Nephron (organoid): Measurements from ENCODE around the gene IFI16.
"Not testable (repeated sequence)": the region's sequence is repeated elsewhere in the genome, so short reads cannot be mapped to it uniquely, and the experiment has no call there.

ENCODE experiments used
- H3K27ac Mint-ChIP-seq, 3 experiments: 2 replicates each; pipeline ENCODE4 v1.8.0; 2020; ENCODE audit warnings: mixed read lengths in 3 of 3, mild to moderate bottlenecking in 2 of 3, moderate library complexity in 1 of 3
- H3K27me3 Mint-ChIP-seq: 2 replicates; pipeline ENCODE4 v1.8.0; 2021; ENCODE audit warnings: low read depth, mild to moderate bottlenecking, moderate library complexity, mixed read lengths
- H3K36me3 Mint-ChIP-seq: 2 replicates; pipeline ENCODE4 v1.8.0; 2020; ENCODE audit warnings: low read depth, mixed read lengths
- H3K4me1 Mint-ChIP-seq: 2 replicates; pipeline ENCODE4 v1.8.0; 2020; ENCODE audit warnings: mixed read lengths
- H3K4me3 Mint-ChIP-seq, 3 experiments: 2 replicates each; pipeline ENCODE4 v1.8.0; 2020; ENCODE audit warnings: mild to moderate bottlenecking in 3 of 3, mixed read lengths in 3 of 3, moderate library complexity in 2 of 3
- H3K9me3 Mint-ChIP-seq: 2 replicates; pipeline ENCODE4 v1.8.0; 2020; ENCODE audit warnings: mixed read lengths
- TF ChIP-seq, protein P1 (sequence below), 3 experiments: fragments of 200-600 bp; sonication (generic); IDR thresholded peaks; one replicate each; pipeline ENCODE4 v1.5.0; 2021; ENCODE audit warnings: antibody characterized with exemption in 3 of 3; ENCODE audit not compliant: unreplicated experiment in 3 of 3

IFI16 gene

GRCh38 chr1:159030311-159030710 is 20.6 kb downstream of the IFI16 start:
- TF ChIP-seq, protein P1, sequence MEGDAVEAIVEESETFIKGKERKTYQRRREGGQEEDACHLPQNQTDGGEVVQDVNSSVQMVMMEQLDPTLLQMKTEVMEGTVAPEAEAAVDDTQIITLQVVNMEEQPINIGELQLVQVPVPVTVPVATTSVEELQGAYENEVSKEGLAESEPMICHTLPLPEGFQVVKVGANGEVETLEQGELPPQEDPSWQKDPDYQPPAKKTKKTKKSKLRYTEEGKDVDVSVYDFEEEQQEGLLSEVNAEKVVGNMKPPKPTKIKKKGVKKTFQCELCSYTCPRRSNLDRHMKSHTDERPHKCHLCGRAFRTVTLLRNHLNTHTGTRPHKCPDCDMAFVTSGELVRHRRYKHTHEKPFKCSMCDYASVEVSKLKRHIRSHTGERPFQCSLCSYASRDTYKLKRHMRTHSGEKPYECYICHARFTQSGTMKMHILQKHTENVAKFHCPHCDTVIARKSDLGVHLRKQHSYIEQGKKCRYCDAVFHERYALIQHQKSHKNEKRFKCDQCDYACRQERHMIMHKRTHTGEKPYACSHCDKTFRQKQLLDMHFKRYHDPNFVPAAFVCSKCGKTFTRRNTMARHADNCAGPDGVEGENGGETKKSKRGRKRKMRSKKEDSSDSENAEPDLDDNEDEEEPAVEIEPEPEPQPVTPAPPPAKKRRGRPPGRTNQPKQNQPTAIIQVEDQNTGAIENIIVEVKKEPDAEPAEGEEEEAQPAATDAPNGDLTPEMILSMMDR (IDR thresholded peaks at IDR 0.05; ENCODE audit: unreplicated experiment in 3 of 3): no peak
- no peak overlapping the region for H3K27ac Mint-ChIP-seq
- no peaks in the 10 kb centered on the region for H3K27me3 Mint-ChIP-seq
- peaks cover 10% of the 10 kb centered on the region for H3K9me3 Mint-ChIP-seq
- no peak overlapping the region for H3K4me3 Mint-ChIP-seq
- H3K36me3 Mint-ChIP-seq: peaks cover 59% of the 10 kb centered on the region
- no peaks in the 10 kb centered on the region for H3K4me1 Mint-ChIP-seq

DNA sequence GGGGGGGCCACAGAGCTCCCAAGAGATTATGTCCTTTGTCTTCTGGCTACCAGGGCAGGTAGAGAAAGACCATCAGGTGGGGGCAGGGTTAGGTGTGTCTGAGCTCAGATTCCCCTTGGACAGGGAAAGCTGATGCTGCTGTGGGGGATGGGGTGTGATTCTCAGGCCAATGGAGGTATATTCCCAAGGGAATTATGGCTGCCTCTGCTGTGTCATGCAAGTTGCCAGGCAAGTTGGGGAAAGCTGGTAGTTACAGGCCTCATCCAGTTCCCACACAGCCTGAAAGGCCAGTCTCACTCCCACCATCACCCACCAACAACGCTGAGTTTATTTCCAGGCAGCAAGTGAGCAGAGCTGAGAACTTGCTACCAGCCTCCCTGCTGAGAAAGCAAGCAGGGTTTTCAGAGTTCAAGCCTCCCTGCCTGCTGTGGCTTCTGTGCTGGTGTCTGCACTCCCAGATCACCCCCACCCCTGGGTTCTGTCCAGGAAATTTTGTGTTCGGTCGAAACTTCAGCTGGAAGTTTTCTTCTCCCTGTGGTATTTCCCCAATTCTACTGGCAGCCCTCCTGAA is 21.3 kb downstream of the IFI16 start:
- Mint-ChIP-seq H3K9me3 (peaks cover 10% of the 10 kb centered on the region), H3K27me3 (no peaks in the 10 kb centered on the region), H3K4me3 (no peak overlapping the region), H3K4me1 (no peaks in the 10 kb centered on the region), H3K27ac (no peak overlapping the region), H3K36me3 (peaks cover 54% of the 10 kb centered on the region)
- TF ChIP-seq, protein P1 (IDR thresholded peaks at IDR 0.05; ENCODE audit: unreplicated experiment in 3 of 3): no peak

DNA sequence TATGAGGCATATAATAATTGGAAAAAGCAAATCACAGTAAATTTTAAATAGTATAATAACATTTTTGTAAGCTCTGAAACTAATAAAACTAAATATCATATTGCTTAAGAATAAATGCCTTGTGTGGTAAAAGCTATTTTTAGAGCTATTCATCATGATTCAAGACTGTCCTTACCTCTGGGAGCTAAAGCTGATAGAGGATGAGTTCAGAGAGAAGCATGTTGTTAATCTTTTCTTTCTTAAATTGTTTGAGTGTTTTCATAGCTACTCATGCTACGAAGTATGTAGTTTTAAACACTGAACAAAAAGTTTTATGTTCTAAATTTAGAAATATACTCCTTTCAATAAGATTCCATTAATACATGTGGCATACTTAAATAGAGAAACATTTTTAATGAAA is 30.5 kb downstream of the IFI16 start:
- no peak overlapping the region for H3K4me3 Mint-ChIP-seq
- no peaks in the 10 kb centered on the region for H3K27me3 Mint-ChIP-seq
- H3K9me3 Mint-ChIP-seq: no peaks in the 10 kb centered on the region
- no peaks in the 10 kb centered on the region for H3K36me3 Mint-ChIP-seq
- H3K27ac Mint-ChIP-seq: no peak overlapping the region
- TF ChIP-seq, protein P1 (IDR thresholded peaks at IDR 0.05; ENCODE audit: unreplicated experiment in 3 of 3): no peak
- no peaks in the 10 kb centered on the region for H3K4me1 Mint-ChIP-seq

DNA sequence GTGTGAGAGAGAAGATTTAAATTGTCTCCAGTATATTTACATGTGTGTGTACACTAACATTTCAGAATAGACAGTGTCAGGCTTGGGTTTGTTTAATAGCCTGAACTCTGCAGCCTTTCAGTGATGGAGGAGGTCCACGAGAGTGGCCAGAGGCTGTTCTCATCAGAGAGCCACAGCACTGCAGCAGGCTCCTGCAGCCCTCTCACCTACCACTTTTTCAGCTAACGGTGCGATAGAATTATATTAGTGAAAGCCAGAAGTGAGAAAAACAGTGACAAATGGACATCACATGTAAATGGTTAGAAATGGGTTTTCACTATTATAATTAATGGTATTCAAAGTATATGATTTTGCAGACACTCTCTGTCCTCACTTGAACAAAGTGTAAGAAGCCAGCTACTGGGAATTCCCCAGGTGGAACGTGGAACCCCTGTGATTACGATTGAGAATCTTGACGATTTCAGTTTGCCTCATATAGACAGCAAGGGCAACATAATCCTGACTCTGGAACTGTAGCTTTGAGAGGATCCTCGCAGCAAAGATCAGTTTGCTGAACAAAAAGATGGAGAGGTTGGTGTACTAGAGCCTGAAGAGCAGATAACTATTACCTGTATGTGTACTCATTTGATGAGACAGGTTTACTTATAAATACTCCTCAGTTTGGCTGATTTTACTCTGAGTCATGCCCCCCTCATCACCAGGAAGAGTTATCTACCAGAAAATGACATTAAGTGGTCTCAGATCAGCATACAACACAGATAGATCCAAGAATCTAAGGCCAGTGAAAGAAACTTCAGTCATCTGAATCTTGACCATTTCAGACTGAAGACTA is 31.4 kb downstream of the IFI16 start:
- H3K27ac Mint-ChIP-seq: no peak overlapping the region
- no peaks in the 10 kb centered on the region for H3K27me3 Mint-ChIP-seq
- H3K4me1 Mint-ChIP-seq: no peaks in the 10 kb centered on the region
- H3K36me3 Mint-ChIP-seq: no peaks in the 10 kb centered on the region
- H3K9me3 Mint-ChIP-seq: no peaks in the 10 kb centered on the region
- TF ChIP-seq, protein P1 (IDR thresholded peaks at IDR 0.05; ENCODE audit: unreplicated experiment in 3 of 3): no peak
- H3K4me3 Mint-ChIP-seq: no peak overlapping the region

DNA sequence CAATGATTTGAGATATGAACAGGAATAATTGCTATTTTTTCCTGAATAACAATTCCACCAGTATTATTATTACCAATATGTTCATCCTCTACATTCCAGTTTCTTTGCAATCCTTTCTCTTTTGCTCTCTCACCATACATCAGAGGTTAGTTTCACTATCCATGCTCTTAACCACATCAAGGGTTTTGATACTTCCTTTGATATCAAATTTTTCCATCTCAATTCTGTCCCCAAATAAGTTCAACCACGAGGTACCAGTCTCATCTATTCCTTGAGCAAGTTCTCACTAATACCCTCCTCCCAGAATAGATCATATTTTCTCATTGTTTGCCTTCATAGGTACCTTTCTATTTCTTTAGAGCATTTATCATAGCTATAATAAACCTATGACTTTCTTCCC is 36.8 kb downstream of the IFI16 start:
- not testable (repeated sequence) for H3K4me3 Mint-ChIP-seq, H3K4me1 Mint-ChIP-seq, H3K9me3 Mint-ChIP-seq, H3K27me3 Mint-ChIP-seq, H3K27ac Mint-ChIP-seq
- H3K36me3 Mint-ChIP-seq: peaks cover 13% of the 10 kb centered on the region

DNA sequence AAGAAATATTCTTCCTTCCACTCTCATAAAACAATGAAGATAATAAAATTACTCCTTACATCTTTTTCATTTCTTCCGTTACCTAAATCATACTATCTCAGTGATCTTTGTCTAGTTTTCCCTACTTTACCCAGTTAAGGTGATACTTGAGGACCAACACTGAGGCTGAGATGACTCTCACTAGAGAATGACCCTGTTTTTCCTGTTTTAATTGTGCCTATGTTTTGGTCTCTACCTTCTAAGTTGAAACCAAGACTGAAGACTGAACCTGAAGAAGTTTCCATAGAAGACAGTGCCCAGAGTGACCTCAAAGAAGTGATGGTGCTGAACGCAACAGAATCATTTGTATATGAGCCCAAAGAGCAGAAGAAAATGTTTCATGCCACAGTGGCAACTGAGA is 41.7 kb downstream of the IFI16 start:
- TF ChIP-seq, protein P1 (IDR thresholded peaks at IDR 0.05; ENCODE audit: unreplicated experiment in 3 of 3): no peak
- Mint-ChIP-seq H3K4me1 (peaks cover 11% of the 10 kb centered on the region), H3K27me3 (no peaks in the 10 kb centered on the region), H3K27ac (no peak overlapping the region), H3K4me3 (no peak overlapping the region), H3K36me3 (peaks cover 36% of the 10 kb centered on the region), H3K9me3 (no peaks in the 10 kb centered on the region)
